ENCODE data around the gene RHOU.

The RHOU gene

GRCh38 chr1:228727681-228728171, 7.6 kb upstream of the RHOU start:
- TF ChIP-seq FOXP2 (optimal IDR thresholded peaks at IDR 0.05; ENCODE audit: borderline replicate concordance, extremely low read depth, extremely low read length, insufficient read depth) = no peak
- no peak for TF ChIP-seq POLR2AphosphoS5 (IDR thresholded peaks at IDR 0.05; ENCODE audit: low read depth, low read length)
- no peak for TF ChIP-seq SIN3A (IDR thresholded peaks at IDR 0.05; ENCODE audit: borderline replicate concordance, insufficient read depth, low read length)
- TF ChIP-seq REST (IDR thresholded peaks at IDR 0.05; ENCODE audit: insufficient read depth in 1 of 2, low read depth in 2 of 2, low read length in 2 of 2) = no peak
- TF ChIP-seq TAF1 (IDR thresholded peaks at IDR 0.05; ENCODE audit: borderline replicate concordance, insufficient read depth, low read length) = no peak

- TF ChIP-seq TAF1 (IDR thresholded peaks at IDR 0.05; ENCODE audit: borderline replicate concordance, insufficient read depth, low read length) (no peak), POLR2AphosphoS5 (IDR thresholded peaks at IDR 0.05; ENCODE audit: low read depth, low read length) (no peak), FOXP2 (optimal IDR thresholded peaks at IDR 0.05; ENCODE audit: borderline replicate concordance, extremely low read depth, extremely low read length, insufficient read depth) (no peak), SIN3A (IDR thresholded peaks at IDR 0.05; ENCODE audit: borderline replicate concordance, insufficient read depth, low read length) (no peak), REST (IDR thresholded peaks at IDR 0.05; ENCODE audit: insufficient read depth in 1 of 2, low read depth in 2 of 2, low read length in 2 of 2) (no peak)
These were observed 2.9 kb upstream of the RHOU start for GRCh38 chr1:228732426-228732825.

GRCh38 chr1:228733576-228733975, 1.7 kb upstream of the RHOU start:
- TF ChIP-seq POLR2AphosphoS5 (IDR thresholded peaks at IDR 0.05; ENCODE audit: low read depth, low read length) (no peak), REST (IDR thresholded peaks at IDR 0.05; ENCODE audit: insufficient read depth in 1 of 2, low read depth in 2 of 2, low read length in 2 of 2) (no peak), FOXP2 (optimal IDR thresholded peaks at IDR 0.05; ENCODE audit: borderline replicate concordance, extremely low read depth, extremely low read length, insufficient read depth) (no peak), TAF1 (IDR thresholded peaks at IDR 0.05; ENCODE audit: borderline replicate concordance, insufficient read depth, low read length) (no peak), SIN3A (IDR thresholded peaks at IDR 0.05; ENCODE audit: borderline replicate concordance, insufficient read depth, low read length) (no peak)

- TF ChIP-seq REST (IDR thresholded peaks at IDR 0.05; ENCODE audit: insufficient read depth in 1 of 2, low read depth in 2 of 2, low read length in 2 of 2) = no peak
- no peak for TF ChIP-seq FOXP2 (optimal IDR thresholded peaks at IDR 0.05; ENCODE audit: borderline replicate concordance, extremely low read depth, extremely low read length, insufficient read depth)
- no peak for TF ChIP-seq POLR2AphosphoS5 (IDR thresholded peaks at IDR 0.05; ENCODE audit: low read depth, low read length)
These were observed 750 bp downstream of the RHOU start for GRCh38 chr1:228735871-228736586.

Measured in PFSK-1 (cell line).